HepG2 (cell line): ENCODE measurements around the gene GLUL. TPM values are rescaled to one million over a fixed set of nuclear protein-coding genes. Genes with fewer than 3 reads are reported as not detected.

ENCODE experiments used
- AHDC1 ChIP-seq: sonication (generic); formaldehyde crosslinking; IDR thresholded peaks from 2 replicates; pipeline ENCODE4 v1.5.1; 2020; ENCODE audit warnings: mild to moderate bottlenecking, missing genetic modification reagents, borderline replicate concordance
- E2F1 ChIP-seq: sonication (generic); formaldehyde crosslinking; IDR thresholded peaks from 2 replicates; pipeline ENCODE4 v1.5.0; 2020; ENCODE audit warnings: missing genetic modification reagents
- KMT2B ChIP-seq: IDR thresholded peaks from 2 replicates; pipeline ENCODE4 v1.6.1; 2016; ENCODE audit warnings: missing genetic modification reagents, missing compliant biosample characterization
- NR0B2 ChIP-seq: sonication (generic); formaldehyde crosslinking; IDR thresholded peaks from 2 replicates; pipeline ENCODE4 v1.4.0; 2020; ENCODE audit warnings: mild to moderate bottlenecking, missing genetic modification reagents
- NR2F1 ChIP-seq, 2 experiments: fragments of 450-650 bp in 1 of 2; formaldehyde crosslinking in 1 of 2; IDR thresholded peaks; 2 replicates each; pipeline versions ENCODE4 v1.5.0 to v1.6.1; 2016 to 2020; ENCODE audit warnings: mild to moderate bottlenecking in 1 of 2, missing compliant biosample characterization in 1 of 2, missing genetic modification reagents in 1 of 2, moderate library complexity in 1 of 2
- PAWR ChIP-seq: sonication (generic); formaldehyde crosslinking; IDR thresholded peaks from 2 replicates; pipeline ENCODE4 v1.4.0; 2020; ENCODE audit warnings: missing genetic modification reagents, mild to moderate bottlenecking, borderline replicate concordance
- POLR2G ChIP-seq: fragments of 200-400 bp; formaldehyde crosslinking; IDR thresholded peaks from 2 replicates; pipeline ENCODE4 v1.6.1; 2018; ENCODE audit warnings: mild to moderate bottlenecking, low read depth, low read length, moderate library complexity
- RAD21 ChIP-seq: fragments of 450-650 bp; formaldehyde crosslinking; IDR thresholded peaks from 2 replicates; pipeline ENCODE4 v1.5.0; 2020; ENCODE audit warnings: mild to moderate bottlenecking
- RELA ChIP-seq: sonication (generic); formaldehyde crosslinking; IDR thresholded peaks from 2 replicates; pipeline ENCODE4 v1.4.0; 2020; ENCODE audit warnings: missing genetic modification reagents
- SP5 ChIP-seq: IDR thresholded peaks from 2 replicates; pipeline ENCODE4 v1.6.1; 2016; ENCODE audit warnings: low read depth, borderline replicate concordance
- ZNF10 ChIP-seq: sonication (generic); formaldehyde crosslinking; IDR thresholded peaks from 2 replicates; pipeline ENCODE4 v1.4.0; 2020; ENCODE audit warnings: mild to moderate bottlenecking, low read depth, missing genetic modification reagents, borderline replicate concordance
- ZNF34 ChIP-seq: sonication (generic); formaldehyde crosslinking; IDR thresholded peaks from 2 replicates; pipeline ENCODE4 v1.4.0; 2020; ENCODE audit warnings: mild to moderate bottlenecking, missing genetic modification reagents, borderline replicate concordance
- ZNF572 ChIP-seq: sonication (generic); formaldehyde crosslinking; IDR thresholded peaks from 2 replicates; pipeline ENCODE4 v1.5.1; 2020; ENCODE audit warnings: mild to moderate bottlenecking, missing genetic modification reagents
- ZNF704 ChIP-seq: sonication (generic); formaldehyde crosslinking; IDR thresholded peaks from 2 replicates; pipeline ENCODE4 v1.8.1; 2023; ENCODE audit warnings: mild to moderate bottlenecking, inconsistent platforms, moderate library complexity, missing genetic modification reagents, borderline replicate concordance
- ZNF747 ChIP-seq: sonication (generic); formaldehyde crosslinking; IDR thresholded peaks from 2 replicates; pipeline ENCODE4 v1.8.1; 2023; ENCODE audit warnings: missing genetic modification reagents, mild to moderate bottlenecking, borderline replicate concordance
- ZNF781 ChIP-seq: sonication (generic); formaldehyde crosslinking; IDR thresholded peaks from 2 replicates; pipeline ENCODE4 v1.5.1; 2020; ENCODE audit warnings: borderline replicate concordance, mild to moderate bottlenecking, missing genetic modification reagents; ENCODE audit errors: not compliant biosample characterization
- ZSCAN20 ChIP-seq: sonication (generic); formaldehyde crosslinking; IDR thresholded peaks from 2 replicates; pipeline ENCODE4 v1.4.0; 2020; ENCODE audit warnings: missing genetic modification reagents, mild to moderate bottlenecking, borderline replicate concordance
- ZSCAN29 ChIP-seq: sonication (generic); formaldehyde crosslinking; conservative IDR thresholded peaks from 2 replicates; pipeline ENCODE4 v1.4.0; 2020; ENCODE audit warnings: mild to moderate bottlenecking, missing genetic modification reagents
- polyA plus RNA-seq, 8 experiments: library from polyadenylated mRNA; depleted of rRNA in 3 of 8; stranded (reverse) in 7 of 8; unstranded in 1 of 8; fragments of >200 nt; fragmentation: Illumina TruSeq in 4 of 8; extraction: Trizol in 4 of 8; gene quantifications; 2 replicates each; pipeline versions ENCODE4 v1.2.1 to v1.2.3, GENCODE V29; 2011 to 2016; ENCODE audit warnings: low read depth in 4 of 8, missing spikeins in 1 of 8, mixed read lengths in 1 of 8; ENCODE audit not compliant: insufficient read depth in 1 of 8
- total RNA-seq, 5 experiments: library from RNA; depleted of rRNA; stranded (reverse); fragments of >200 nt; fragmentation: Illumina TruSeq; extraction: Trizol; gene quantifications; 2 replicates each; pipeline ENCODE4 v1.2.3, GENCODE V29; 2016; ENCODE audit warnings: low read depth in 1 of 5

The GLUL gene
- total and polyA plus RNA-seq, 2 of the 13 experiments (the other 11 are each of a cell fraction or from before 2014, with no cell fraction given) = 423 to 827 TPM

GRCh38 chr1:182392050-182393028, 749 bp upstream of the GLUL start (continued):
- TF ChIP-seq AHDC1 (CRISPR knock-in tag) (no peak), ZNF781 (no peak), ZNF34 (no peak), RAD21 (no peak), NR0B2 (no peak), RELA (no peak), NR2F1 (CRISPR knock-in tag; IDR thresholded peaks at IDR 0.05) (no peak), ZSCAN29 (no peak), SP5 (CRISPR knock-in tag) (no peak), ZSCAN20 (CRISPR knock-in tag) (no peak), ZNF10 (CRISPR knock-in tag) (no peak), KMT2B (CRISPR knock-in tag) (peak; percentile 5; the same call in 1 of the 2 replicates), ZNF572 (0 out of 2 replicates have a peak, but pooled peaks have one; percentile 65), POLR2G (no peak), E2F1 (no peak), ZNF747 (CRISPR knock-in tag) (no peak), ZNF704 (CRISPR knock-in tag) (no peak), PAWR (CRISPR knock-in tag) (no peak)
